Right lobe of liver (tissue), 4 donors: ENCODE data around the gene C1QL3.

Experiments used
- POLR2A ChIP-seq: fragments of 450-650 bp; IDR thresholded peaks from one replicate; pipeline ENCODE4 v1.6.1; 2017; ENCODE audit warnings: antibody characterized with exemption, mild to moderate bottlenecking
- TF ChIP-seq, protein P1 (sequence below), 4 donors: fragments of 200-600 bp in 3 of 4; fragments of 450-650 bp in 1 of 4; IDR thresholded peaks; one replicate each; pipeline versions ENCODE4 v1.5.1 to v1.8.0; 2016 to 2022; ENCODE audit warnings: antibody characterized with exemption in 4 of 4, mild to moderate bottlenecking in 2 of 4
- donor health status: DM: no; HTN: no; CAD: no.
- donor health status: DM: no; HTN: no; CAD: no.
- donor health status: DM: no; HTN: yes; CAD: no.

DNA sequence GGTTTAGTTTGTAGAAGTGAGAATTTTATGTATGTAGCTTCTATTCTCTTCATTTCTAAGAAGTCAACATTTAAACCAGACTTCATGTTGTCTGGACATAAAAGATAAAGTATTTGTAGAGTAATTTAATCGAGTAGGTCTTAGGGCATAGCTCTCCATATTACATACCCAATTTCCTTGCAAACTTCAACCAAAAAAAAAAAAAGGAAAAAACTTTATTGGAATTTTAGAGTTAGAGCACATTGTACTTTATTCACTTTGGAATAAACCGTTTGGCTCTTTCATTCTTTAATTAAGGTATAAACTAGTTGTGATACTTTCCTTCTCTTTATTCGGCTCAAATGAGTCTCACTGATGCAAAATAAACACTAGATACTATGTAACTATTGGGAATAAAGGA is 48.9 kb downstream of the C1QL3 start:
- TF ChIP-seq, protein P1, sequence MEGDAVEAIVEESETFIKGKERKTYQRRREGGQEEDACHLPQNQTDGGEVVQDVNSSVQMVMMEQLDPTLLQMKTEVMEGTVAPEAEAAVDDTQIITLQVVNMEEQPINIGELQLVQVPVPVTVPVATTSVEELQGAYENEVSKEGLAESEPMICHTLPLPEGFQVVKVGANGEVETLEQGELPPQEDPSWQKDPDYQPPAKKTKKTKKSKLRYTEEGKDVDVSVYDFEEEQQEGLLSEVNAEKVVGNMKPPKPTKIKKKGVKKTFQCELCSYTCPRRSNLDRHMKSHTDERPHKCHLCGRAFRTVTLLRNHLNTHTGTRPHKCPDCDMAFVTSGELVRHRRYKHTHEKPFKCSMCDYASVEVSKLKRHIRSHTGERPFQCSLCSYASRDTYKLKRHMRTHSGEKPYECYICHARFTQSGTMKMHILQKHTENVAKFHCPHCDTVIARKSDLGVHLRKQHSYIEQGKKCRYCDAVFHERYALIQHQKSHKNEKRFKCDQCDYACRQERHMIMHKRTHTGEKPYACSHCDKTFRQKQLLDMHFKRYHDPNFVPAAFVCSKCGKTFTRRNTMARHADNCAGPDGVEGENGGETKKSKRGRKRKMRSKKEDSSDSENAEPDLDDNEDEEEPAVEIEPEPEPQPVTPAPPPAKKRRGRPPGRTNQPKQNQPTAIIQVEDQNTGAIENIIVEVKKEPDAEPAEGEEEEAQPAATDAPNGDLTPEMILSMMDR (IDR thresholded peaks at IDR 0.05), result no peak
- no peak for TF ChIP-seq POLR2A
